Astrocyte of the spinal cord (primary cell): ENCODE results near the gene CDSN.
A peak's percentile ranks its signal among the peaks of the same experiment; 100 is the strongest.

Source experiments
- DNase-seq: peaks from one replicate; pipeline ENCODE4 v3.0.0; 2011; ENCODE audit warnings: low read depth, low spot score
- H3K4me3 ChIP-seq: 2 replicates; pipeline ENCODE4 v1.5.1; 2011; ENCODE audit warnings: low read depth, mild to moderate bottlenecking, low read length, moderate library complexity
- CTCF ChIP-seq: IDR thresholded peaks from 2 replicates; pipeline ENCODE4 v1.5.1; 2012; ENCODE audit warnings: low read depth, mild to moderate bottlenecking, low read length, inconsistent platforms
- in situ Hi-C: cut with HindIII; loops from 2 replicates; pipeline ENCODE4 v1.10.0; 2017; ENCODE audit warnings: low sequenced_read_pairs

Gene CDSN

GRCh38 chr6:31116661-31117385 is 3.4 kb downstream of the CDSN start:
- no peak overlapping the region for H3K4me3 ChIP-seq
- in situ Hi-C loops, result no loop called here
- no peak for TF ChIP-seq CTCF
- DNase-seq, result no peak

DNA sequence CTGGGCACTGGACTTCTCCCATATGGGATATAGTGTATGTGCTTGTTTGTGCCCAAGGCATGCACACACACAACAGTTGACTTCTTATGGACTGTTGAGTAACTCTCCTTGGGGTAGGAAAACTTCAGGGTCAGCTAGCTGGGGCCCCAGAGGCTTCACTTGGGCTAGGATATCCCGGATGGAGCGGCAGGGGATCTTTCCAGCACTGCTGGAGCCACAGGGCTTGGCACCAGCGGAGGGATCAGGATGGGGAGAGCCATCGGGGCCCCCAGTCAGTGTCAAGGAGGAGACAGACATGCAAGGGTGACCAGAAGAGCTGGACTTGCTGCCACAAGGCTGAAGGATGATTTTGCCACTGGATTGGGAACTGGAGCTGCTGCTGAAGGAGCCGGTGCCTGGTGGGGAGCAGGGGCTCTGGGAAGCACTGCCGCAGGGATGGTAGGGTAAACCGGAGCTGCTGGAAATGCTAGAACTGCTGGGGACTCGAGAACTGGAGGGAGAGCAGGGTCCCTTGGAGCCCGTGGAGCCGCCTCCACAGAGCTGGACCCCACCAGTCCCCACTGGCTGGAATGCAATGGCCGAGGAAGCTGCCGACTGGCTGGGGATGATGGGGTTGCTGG is 4.2 kb downstream of the CDSN start:
- H3K4me3 ChIP-seq, result no peak overlapping the region
- no peak for TF ChIP-seq CTCF
- no peak for DNase-seq
- in situ Hi-C loops, result no loop called here

- in situ Hi-C loops, result no loop called here
- DNase-seq, result peak; percentile 69
- H3K4me3 ChIP-seq, result peak overlapping the region; percentile 17
- TF ChIP-seq CTCF, result peak; percentile 55
Observed at GRCh38 chr6:31114970-31115849, 5.0 kb downstream of the CDSN start.

DNA sequence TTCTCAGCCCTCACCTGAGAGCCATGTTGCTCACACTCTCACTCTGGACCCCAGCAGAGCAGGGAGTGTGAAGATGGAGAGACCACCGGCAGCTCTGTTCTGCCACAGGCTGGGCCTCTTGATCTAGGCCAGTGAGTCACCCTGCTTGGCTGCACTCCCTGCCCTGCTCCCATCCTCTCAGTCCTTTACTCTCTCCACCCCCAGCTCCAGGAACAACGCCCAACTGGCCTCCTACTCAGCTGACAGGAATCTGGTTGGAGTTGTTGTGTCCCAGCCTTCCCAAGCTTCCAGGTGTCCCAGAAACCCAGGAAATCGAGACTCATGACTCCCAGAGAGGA is 5.7 kb downstream of the CDSN start, which contains the start of gene PSORS1C1:
PSORS1C1 (plus strand) TSS at position 260 of the 338 bp plus-strand sequence. CDS start 14,833 bp downstream, outside the sequence.
- H3K4me3 ChIP-seq, result peak within 1 kb of the TSS; percentile 17
- peak; percentile 96 for DNase-seq
- in situ Hi-C loops, result no loop called here
- no peak for TF ChIP-seq CTCF

DNA sequence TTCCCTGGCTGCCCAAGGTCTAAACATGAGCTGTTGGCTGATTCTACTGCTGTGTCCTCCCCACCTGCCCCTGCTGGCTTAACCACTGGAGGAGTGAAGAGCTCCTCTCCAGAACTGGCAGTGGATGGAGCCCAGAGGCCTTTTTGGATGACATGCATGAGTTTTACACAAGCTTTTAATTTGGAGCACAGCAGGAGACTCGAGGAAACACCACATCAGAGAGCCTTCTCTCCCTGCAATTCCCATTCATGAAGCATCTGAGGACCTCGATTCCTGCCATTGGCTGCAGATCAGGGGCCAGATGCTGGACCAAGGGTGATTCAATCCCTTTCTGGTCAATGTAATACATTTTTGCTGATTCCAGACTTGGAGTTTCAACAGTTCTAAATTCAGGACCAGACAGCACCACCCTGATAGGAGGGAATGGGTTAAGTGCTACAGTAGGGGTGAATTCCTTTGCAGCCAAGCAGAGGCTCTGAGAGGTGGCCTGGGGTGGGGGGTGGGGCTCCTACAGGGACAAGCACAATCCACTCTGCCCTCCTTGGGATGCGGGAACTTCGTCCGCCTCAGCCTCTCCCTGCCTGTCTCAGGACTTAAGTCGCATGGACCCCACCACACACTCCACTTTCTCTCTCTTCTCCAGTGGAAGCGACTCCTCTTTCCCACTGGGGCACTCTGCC is 6.2 kb downstream of the CDSN start:
- H3K4me3 ChIP-seq, result no peak overlapping the region
- TF ChIP-seq CTCF, result no peak
- DNase-seq, result peak; percentile 93
- in situ Hi-C loops, result no loop called here

DNA sequence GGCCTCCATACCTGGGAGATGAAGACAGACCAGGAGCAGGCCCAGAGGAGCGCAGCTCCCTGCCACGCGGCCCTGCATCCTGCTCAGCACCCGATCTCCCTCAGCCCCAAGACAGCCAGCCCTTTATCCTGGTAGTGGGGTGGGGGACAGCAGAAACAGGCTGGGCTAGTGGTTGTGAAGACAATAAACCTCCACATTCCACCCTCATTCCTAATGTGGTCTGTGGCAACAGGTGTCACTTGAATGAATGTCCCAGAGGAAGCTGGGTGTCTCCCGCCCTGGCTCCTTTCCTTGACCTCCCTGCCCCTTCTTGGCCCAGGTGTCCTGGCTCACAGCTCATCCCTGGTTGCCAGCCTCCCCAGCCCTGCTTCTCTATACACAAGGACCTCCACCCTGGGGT is 7.8 kb downstream of the CDSN start, which contains the start of gene C6orf15:
C6orf15 (minus strand) TSS at position 98 of the 400 bp plus-strand sequence; CDS start at position 78, 20 bp downstream.
- no peak for TF ChIP-seq CTCF
- in situ Hi-C loops, result no loop called here
- no peak for DNase-seq
- no peak within 1 kb of the TSS for H3K4me3 ChIP-seq
